ENCODE results near the gene BHMT.
"Not testable (repeated sequence)": the region's sequence is repeated elsewhere in the genome, so short reads cannot be mapped to it uniquely, and the experiment has no call there.

BHMT gene

DNA sequence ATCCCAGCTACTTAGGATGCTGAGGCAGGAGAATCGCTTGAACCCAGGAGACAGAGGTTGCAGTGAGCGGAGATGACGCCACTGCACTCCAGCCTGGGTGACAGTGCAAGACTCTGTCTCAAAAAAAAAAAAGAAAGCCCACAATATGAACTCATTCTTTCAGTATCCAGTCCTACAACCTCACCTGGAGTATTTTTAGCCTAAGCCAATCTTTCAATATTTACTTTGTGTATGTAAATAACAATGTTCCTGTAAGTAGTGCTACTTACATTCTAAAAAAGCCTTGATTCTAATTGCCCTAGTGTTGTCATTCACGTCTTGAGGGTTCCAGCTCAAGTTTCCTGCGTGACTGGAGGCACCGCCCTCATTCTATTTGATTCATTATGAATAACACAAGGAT, 62.0 kb downstream of the BHMT start:
- H3K4me3 ChIP-seq (ENCODE audit: low read length): no peak overlapping the region
- TF ChIP-seq ZNF274 (IDR thresholded peaks at IDR 0.05; ENCODE audit: low read depth, low read length): no peak

DNA sequence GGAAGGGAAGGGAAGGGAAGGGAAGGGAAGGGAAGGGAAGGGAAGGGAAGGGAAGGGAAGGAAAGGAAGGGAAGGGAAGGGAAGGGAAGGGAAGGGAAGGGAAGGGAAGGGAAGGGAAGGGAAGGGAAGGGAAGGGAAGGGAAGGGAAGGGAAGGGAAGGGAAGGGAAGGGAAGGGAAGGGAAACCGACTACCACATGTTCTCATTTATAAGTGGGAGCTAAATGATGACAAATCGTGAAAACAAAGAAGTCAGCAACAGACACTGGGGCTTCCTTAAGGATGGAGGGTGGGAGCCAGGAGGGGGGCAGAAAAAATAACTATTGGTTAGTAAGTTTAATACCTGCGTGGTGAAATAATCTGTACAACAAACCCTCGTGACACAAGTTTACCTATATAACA, 68.8 kb downstream of the BHMT start:
- H3K4me3 ChIP-seq (ENCODE audit: low read length): not testable (repeated sequence)

GRCh38 chr5:79181419-79182022, 69.9 kb downstream of the BHMT start:
- no peak for TF ChIP-seq ZNF274 (IDR thresholded peaks at IDR 0.05; ENCODE audit: low read depth, low read length)

More at GRCh38 chr5:79181419-79182022, 69.9 kb downstream of the BHMT start:
- H3K4me3 ChIP-seq (ENCODE audit: low read length): no peak overlapping the region

All from GM08714 (cell line).